HepG2 (cell line): ENCODE measurements around the gene DST. TPM values are rescaled to one million over a fixed set of nuclear protein-coding genes. Genes with fewer than 3 reads are reported as not detected.

ENCODE experiments used
- ATAC-seq: fragments of 200-7000 bp; cut with Tn5 transposase; 3 replicates; pipeline ENCODE4 v1.9.1; 2020; ENCODE audit warnings: mild to moderate bottlenecking, moderate library complexity
- BruUV-seq: library from RNA; stranded (reverse); fragments of 400-500 nt; replicated peaks from 2 replicates; lab custom pipeline; 2021; lab: Mats Ljungman, UMichigan
- CTCF ChIA-PET: fragments of 300-600 bp; formaldehyde crosslinking; extraction: SDS; loops from one replicate; lab custom pipeline; 2021; ENCODE audit warnings: low total read pairs, inconsistent platforms, low intra/inter-chr PET ratio; lab: Yijun Ruan, JAX
- POLR2A ChIA-PET: fragments of 350-600 bp; sonication (Branson Sonifier 250); formaldehyde crosslinking; loops from one replicate; lab custom pipeline; 2020; ENCODE audit warnings: antibody characterized with exemption, inconsistent platforms; lab: Yijun Ruan, JAX
- DNase-seq: peaks from one replicate; pipeline ENCODE4 v3.0.0-alpha.2; 2015; ENCODE audit warnings: low spot score
- FAIRE-seq: peaks from 3 replicates; lab custom pipeline; 2011; peaks lifted over from hg19 to GRCh38; lab: Jason Lieb, UNC
- H2AFZ ChIP-seq: one replicate; pipeline ENCODE4 v1.6.1; 2011; ENCODE audit warnings: low read length, inconsistent platforms
- H3K27ac ChIP-seq: fragments of 300-600 bp; 3 replicates; pipeline ENCODE4 v1.8.0; 2011; ENCODE audit warnings: mixed run types, mild to moderate bottlenecking, mixed read lengths, low read length, inconsistent platforms; ENCODE audit not compliant: insufficient read depth; ENCODE audit errors: extremely low read length
- H3K27me3 ChIP-seq, 2 experiments: fragments of 200-600 bp in 1 of 2; 2 replicates in 1 of 2; 3 replicates in 1 of 2; pipeline versions ENCODE4 v1.6.0 to v1.8.0; 2011; ENCODE audit warnings: low read length in 2 of 2, mild to moderate bottlenecking in 2 of 2, moderate library complexity in 2 of 2, inconsistent platforms in 1 of 2; ENCODE audit not compliant: insufficient read depth in 2 of 2, control insufficient read depth in 1 of 2
- H3K36me3 ChIP-seq, 2 experiments: fragments of 200-600 bp in 1 of 2; replicated peaks in 1 of 2; 2 replicates in 1 of 2; 3 replicates in 1 of 2; pipeline versions ENCODE4 v1.5.1 to v1.8.0; 2011; ENCODE audit warnings: low read length in 2 of 2, inconsistent platforms in 1 of 2; ENCODE audit not compliant: insufficient read depth in 2 of 2, control insufficient read depth in 1 of 2
- H3K4me1 ChIP-seq: 2 replicates; pipeline ENCODE4 v1.5.1; 2012; ENCODE audit warnings: low read length, inconsistent platforms; ENCODE audit not compliant: insufficient read depth
- H3K4me2 ChIP-seq: 2 replicates; pipeline ENCODE4 v1.6.0; 2011; ENCODE audit warnings: low read depth, low read length, inconsistent platforms
- H3K4me3 ChIP-seq, 3 experiments: fragments of 200-600 bp in 1 of 3; sonication (generic), shearing (Covaris generic) in 1 of 3; replicated peaks in 1 of 3; 2 replicates each; pipeline ENCODE4 v1.5.1; 2011 to 2016; ENCODE audit warnings: low read length in 3 of 3, inconsistent platforms in 2 of 3, low read depth in 2 of 3, mild to moderate bottlenecking in 2 of 3, control low read depth in 1 of 3, mixed read lengths in 1 of 3; ENCODE audit not compliant: insufficient read depth in 1 of 3
- H3K79me2 ChIP-seq: one replicate; pipeline ENCODE4 v1.6.1; 2011; ENCODE audit warnings: low read length, inconsistent platforms; ENCODE audit not compliant: insufficient read depth
- H3K9ac ChIP-seq: 2 replicates; pipeline ENCODE4 v1.6.0; 2011; ENCODE audit warnings: mild to moderate bottlenecking, low read depth, low read length, inconsistent platforms; ENCODE audit not compliant: insufficient read depth
- H3K9me3 ChIP-seq: 2 replicates; pipeline ENCODE4 v1.5.1; 2012; ENCODE audit warnings: mild to moderate bottlenecking, low read length
- H4K20me1 ChIP-seq: 2 replicates; pipeline ENCODE4 v1.6.0; 2011; ENCODE audit warnings: inconsistent platforms, mild to moderate bottlenecking, low read length, moderate library complexity; ENCODE audit not compliant: insufficient read depth
- ARID2 ChIP-seq: sonication (generic); formaldehyde crosslinking; IDR thresholded peaks from 2 replicates; pipeline ENCODE4 v1.8.1; 2022; ENCODE audit warnings: mild to moderate bottlenecking, missing genetic modification reagents, borderline replicate concordance
- CHD2 ChIP-seq: IDR thresholded peaks from 2 replicates; pipeline ENCODE4 v1.6.1; 2011; ENCODE audit warnings: low read depth, low read length, improper control_type of control experiment
- ETS1 ChIP-seq: sonication (generic); formaldehyde crosslinking; IDR thresholded peaks from 2 replicates; pipeline ENCODE4 v1.4.0; 2020; ENCODE audit warnings: missing genetic modification reagents
- FOXP1 ChIP-seq, 2 experiments: fragments of 450-650 bp in 1 of 2; IDR thresholded peaks; 2 replicates each; pipeline ENCODE4 v1.6.1; 2017 to 2018; ENCODE audit warnings: antibody characterized with exemption in 1 of 2
- FOXP4 ChIP-seq: sonication (generic); formaldehyde crosslinking; IDR thresholded peaks from 2 replicates; pipeline ENCODE4 v1.4.0; 2020; ENCODE audit warnings: missing genetic modification reagents
- HNF4G ChIP-seq, 2 experiments: sonication (generic) in 1 of 2; formaldehyde crosslinking in 1 of 2; IDR thresholded peaks; 2 replicates each; pipeline versions ENCODE4 v1.4.0 to v1.6.1; 2011 to 2020; ENCODE audit warnings: borderline replicate concordance in 2 of 2, low read depth in 2 of 2, mild to moderate bottlenecking in 2 of 2, low read length in 1 of 2, missing genetic modification reagents in 1 of 2, moderate library complexity in 1 of 2
- NONO ChIP-seq, 2 experiments: fragments of 450-650 bp in 1 of 2; sonication (generic) in 1 of 2; formaldehyde crosslinking in 1 of 2; IDR thresholded peaks in 1 of 2; conservative IDR thresholded peaks in 1 of 2; 2 replicates each; pipeline versions ENCODE4 v1.6.1 to v1.8.0; 2017 to 2022; ENCODE audit warnings: mild to moderate bottlenecking in 1 of 2, missing genetic modification reagents in 1 of 2, moderate library complexity in 1 of 2
- POLR2AphosphoS2 ChIP-seq: IDR thresholded peaks from 2 replicates; pipeline ENCODE4 v1.6.1; 2011; ENCODE audit warnings: low read depth, low read length, improper control_type of control experiment
- YEATS4 ChIP-seq: sonication (generic); formaldehyde crosslinking; IDR thresholded peaks from 2 replicates; pipeline ENCODE4 v1.4.0; 2020; ENCODE audit warnings: missing genetic modification reagents, borderline replicate concordance
- ZBTB26 ChIP-seq: IDR thresholded peaks from 2 replicates; pipeline ENCODE4 v1.6.1; 2016; ENCODE audit warnings: missing compliant biosample characterization, missing genetic modification reagents, borderline replicate concordance
- ZBTB46 ChIP-seq: sonication (generic); formaldehyde crosslinking; IDR thresholded peaks from 2 replicates; pipeline ENCODE4 v1.4.0; 2020; ENCODE audit warnings: mild to moderate bottlenecking, missing genetic modification reagents, borderline replicate concordance
- ZNF124 ChIP-seq: sonication (generic); formaldehyde crosslinking; IDR thresholded peaks from 2 replicates; pipeline ENCODE4 v1.4.0; 2020; ENCODE audit warnings: missing genetic modification reagents
- ZNF136 ChIP-seq: sonication (generic); formaldehyde crosslinking; IDR thresholded peaks from 2 replicates; pipeline ENCODE4 v1.8.1; 2022; ENCODE audit warnings: low read depth, mild to moderate bottlenecking, moderate library complexity, missing genetic modification reagents
- ZNF431 ChIP-seq: sonication (generic); formaldehyde crosslinking; IDR thresholded peaks from 2 replicates; pipeline ENCODE4 v1.9.0; 2022; ENCODE audit warnings: missing genetic modification reagents, low read depth, mild to moderate bottlenecking, borderline replicate concordance
- ZNF577 ChIP-seq: sonication (generic); formaldehyde crosslinking; IDR thresholded peaks from 2 replicates; pipeline ENCODE4 v1.4.0; 2020; ENCODE audit warnings: mild to moderate bottlenecking, low read depth, missing genetic modification reagents, borderline replicate concordance
- ZNF660 ChIP-seq: sonication (generic); formaldehyde crosslinking; IDR thresholded peaks from 2 replicates; pipeline ENCODE4 v1.5.1; 2020; ENCODE audit warnings: mild to moderate bottlenecking, low read depth, missing genetic modification reagents, borderline replicate concordance
- WGBS: methylation state at CpG from one replicate; pipeline ENCODE4 v1.1.6; 2017; ENCODE audit warnings: low lambda C conversion rate; 5-methylcytosine and 5-hydroxymethylcytosine counted together
- in situ Hi-C: cut with HindIII; loops from 2 replicates; pipeline ENCODE4 v1.10.0; 2017; ENCODE audit warnings: low pct_unique_long_range_greater_than_20kb; ENCODE audit not compliant: extremely low pct_ligation_motif_present
- intact Hi-C: fragments of 100-400 bp; cut with micrococcal nuclease; formaldehyde crosslinking; loops from one replicate; pipeline ENCODE4 v1.10.0; 2022; ENCODE audit not compliant: unreplicated experiment
- polyA plus RNA-seq, 8 experiments: library from polyadenylated mRNA; depleted of rRNA in 3 of 8; stranded (reverse) in 7 of 8; unstranded in 1 of 8; fragments of >200 nt; fragmentation: Illumina TruSeq in 4 of 8; extraction: Trizol in 4 of 8; gene quantifications; 2 replicates each; pipeline versions ENCODE4 v1.2.1 to v1.2.3, GENCODE V29; 2011 to 2016; ENCODE audit warnings: low read depth in 4 of 8, missing spikeins in 1 of 8, mixed read lengths in 1 of 8; ENCODE audit not compliant: insufficient read depth in 1 of 8
- total RNA-seq, 5 experiments: library from RNA; depleted of rRNA; stranded (reverse); fragments of >200 nt; fragmentation: Illumina TruSeq; extraction: Trizol; gene quantifications; 2 replicates each; pipeline ENCODE4 v1.2.3, GENCODE V29; 2016; ENCODE audit warnings: low read depth in 1 of 5

The DST gene
- total and polyA plus RNA-seq, 2 of the 13 experiments (the other 11 are each of a cell fraction or from before 2014, with no cell fraction given): 64.4 to 89.0 TPM

GRCh38 chr6:56433119-56433518 is 209.6 kb downstream of the DST start (continued):
- TF ChIP-seq ZBTB46 (no peak), ZNF660 (CRISPR knock-in tag) (no peak), CHD2 (no peak), ARID2 (CRISPR knock-in tag) (no peak), ZNF431 (no peak), NONO (IDR thresholded peaks at IDR 0.05) (no peak), NONO (CRISPR knock-in tag; conservative IDR thresholded peaks at IDR 0.05) (no peak), ZNF136 (no peak), FOXP1 (IDR thresholded peaks at IDR 0.05) (no peak), FOXP1 (CRISPR knock-in tag; IDR thresholded peaks at IDR 0.05) (no peak)

GRCh38 chr6:56432194-56432593 is 210.5 kb downstream of the DST start:
- Histone ChIP-seq H3K27ac (no peak overlapping the region), H2AFZ (no peak overlapping the region), H3K4me2 (no peak overlapping the region), H3K4me3 (no peak overlapping the region), H3K27me3 (no peaks in the 10 kb centered on the region), H4K20me1 (no peaks in the 10 kb centered on the region), H3K4me1 (peaks cover 8% of the 10 kb centered on the region; the same call in 1 of the 2 replicates), H3K9ac (no peak overlapping the region), H3K9me3 (0 out of 2 replicates have a peak, but pooled peaks cover 8% of the 10 kb centered on the region), H3K36me3 (no peaks in the 10 kb centered on the region), H3K79me2 (no peaks in the 10 kb centered on the region)
- CTCF ChIA-PET: no interaction called here
- TF ChIP-seq ZNF124: no peak
- TF ChIP-seq ZNF577 (CRISPR knock-in tag): no peak
- TF ChIP-seq YEATS4 (CRISPR knock-in tag): no peak
- TF ChIP-seq FOXP4: no peak
- TF ChIP-seq HNF4G (IDR thresholded peaks at IDR 0.05; ENCODE audit: borderline replicate concordance, low read depth, low read length): no peak
- no peak for TF ChIP-seq HNF4G (CRISPR knock-in tag; IDR thresholded peaks at IDR 0.05; ENCODE audit: borderline replicate concordance, low read depth)
- no peak for TF ChIP-seq POLR2AphosphoS2
- no peak for TF ChIP-seq ZBTB26
- no peak for TF ChIP-seq ETS1 (CRISPR knock-in tag)
- ATAC-seq (no peak), DNase-seq (no peak), FAIRE-seq (no peak)
- POLR2A ChIA-PET: no interaction called here
- in situ Hi-C loops (no loop called here), intact Hi-C loops (no loop called here)
- WGBS: 89% methylated on average over 24 of the region's 24 CpGs
- no TSS peak for BruUV-seq
